NCI-H2171 treated with DMSO at 0.1 percent for 48 hours (cell line): ENCODE results near the gene PKD1.
A peak's percentile ranks its signal among the peaks of the same experiment; 100 is the strongest.

Experiments
- DNase-seq: peaks from one replicate; lab custom pipeline; 2025; lab: John Stamatoyannopoulos, UW

Gene PKD1

DNA sequence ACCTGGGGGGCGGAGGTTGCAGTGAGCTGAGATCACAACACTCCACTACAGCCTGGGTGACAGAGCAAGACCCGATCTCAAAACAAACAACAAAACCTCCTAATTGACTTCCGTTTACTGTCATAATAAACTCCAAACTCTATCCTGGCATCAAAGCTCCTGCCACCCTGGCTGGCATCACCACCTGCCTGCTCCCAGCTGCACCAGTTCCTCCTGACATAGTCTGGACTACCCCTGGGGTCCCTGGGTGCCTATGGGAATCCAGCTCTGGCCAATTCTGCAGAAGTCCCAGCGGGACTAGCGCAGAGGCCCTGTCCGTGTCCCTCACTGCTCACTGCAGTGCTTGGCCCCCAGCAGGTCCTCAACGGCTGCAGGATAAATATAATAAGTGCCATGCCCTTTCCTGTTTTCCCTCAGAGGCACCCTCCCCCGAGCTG lies 88.8 kb downstream of the PKD1 start:
- DNase-seq, result peak; percentile 2

DNA sequence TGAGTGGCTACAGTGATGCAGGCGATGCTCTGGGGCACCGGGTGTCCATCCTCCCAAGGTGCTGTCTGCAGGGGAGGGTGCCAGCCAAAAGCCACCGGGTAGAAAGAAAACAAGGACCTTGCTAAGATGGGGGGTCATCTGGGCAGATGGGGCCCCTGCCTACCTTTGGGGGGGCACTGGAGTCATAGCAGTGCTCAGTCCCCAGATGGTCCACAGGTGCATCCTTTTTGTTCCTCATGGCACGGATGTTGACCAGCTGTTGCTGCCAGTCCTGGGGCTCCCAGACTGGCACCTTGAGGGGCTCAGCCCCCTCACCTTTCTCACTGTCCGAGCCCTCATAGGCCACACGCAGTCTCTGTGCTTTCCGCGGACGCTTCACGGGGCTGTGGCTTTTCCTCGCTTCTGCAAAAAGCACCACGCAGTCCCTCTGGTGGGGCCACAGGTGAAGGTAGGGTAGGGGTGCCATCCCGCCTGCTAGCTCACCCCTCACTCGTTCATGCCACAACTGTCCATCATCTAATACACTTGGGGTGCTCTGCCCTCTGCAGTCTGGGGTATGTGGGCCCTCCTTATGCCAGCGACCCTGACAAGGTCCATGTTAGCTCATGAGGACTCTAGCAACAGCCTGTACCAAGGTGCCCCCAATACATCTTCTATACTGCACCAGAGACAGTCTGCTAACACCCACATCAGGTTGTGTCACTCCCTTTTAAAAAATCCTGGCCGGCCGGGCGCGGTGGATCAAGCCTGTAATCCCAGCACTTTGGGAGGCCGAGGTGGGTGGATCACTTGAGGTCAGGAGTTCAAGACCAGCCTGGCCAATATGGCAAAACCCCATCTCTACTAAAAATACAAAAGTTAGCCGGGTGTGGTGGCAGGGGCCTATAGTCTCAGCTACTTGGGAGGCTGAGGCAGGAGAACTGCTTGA lies 89.5 kb downstream of the PKD1 start:
- no peak for DNase-seq

DNA sequence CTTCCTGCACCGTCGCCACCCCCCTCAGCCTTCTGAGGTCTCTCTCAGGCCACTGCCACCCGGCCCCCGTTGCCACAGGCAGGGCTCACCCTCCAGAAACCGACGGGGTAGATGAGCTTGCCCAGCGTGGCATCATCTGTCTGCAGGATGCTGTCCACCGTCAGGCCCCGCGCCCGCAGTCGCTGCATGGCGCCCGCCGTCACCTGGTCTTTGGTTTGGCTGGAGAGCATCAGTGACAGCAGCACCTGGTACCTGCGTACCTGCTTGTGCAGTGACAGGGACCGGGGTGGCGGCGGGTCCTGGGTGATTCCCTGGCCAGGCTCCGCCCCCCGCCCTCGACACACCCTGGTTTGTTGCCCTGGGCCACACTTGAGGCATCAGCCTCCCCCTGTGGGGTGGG lies 91.2 kb downstream of the PKD1 start:
- no peak for DNase-seq

DNA sequence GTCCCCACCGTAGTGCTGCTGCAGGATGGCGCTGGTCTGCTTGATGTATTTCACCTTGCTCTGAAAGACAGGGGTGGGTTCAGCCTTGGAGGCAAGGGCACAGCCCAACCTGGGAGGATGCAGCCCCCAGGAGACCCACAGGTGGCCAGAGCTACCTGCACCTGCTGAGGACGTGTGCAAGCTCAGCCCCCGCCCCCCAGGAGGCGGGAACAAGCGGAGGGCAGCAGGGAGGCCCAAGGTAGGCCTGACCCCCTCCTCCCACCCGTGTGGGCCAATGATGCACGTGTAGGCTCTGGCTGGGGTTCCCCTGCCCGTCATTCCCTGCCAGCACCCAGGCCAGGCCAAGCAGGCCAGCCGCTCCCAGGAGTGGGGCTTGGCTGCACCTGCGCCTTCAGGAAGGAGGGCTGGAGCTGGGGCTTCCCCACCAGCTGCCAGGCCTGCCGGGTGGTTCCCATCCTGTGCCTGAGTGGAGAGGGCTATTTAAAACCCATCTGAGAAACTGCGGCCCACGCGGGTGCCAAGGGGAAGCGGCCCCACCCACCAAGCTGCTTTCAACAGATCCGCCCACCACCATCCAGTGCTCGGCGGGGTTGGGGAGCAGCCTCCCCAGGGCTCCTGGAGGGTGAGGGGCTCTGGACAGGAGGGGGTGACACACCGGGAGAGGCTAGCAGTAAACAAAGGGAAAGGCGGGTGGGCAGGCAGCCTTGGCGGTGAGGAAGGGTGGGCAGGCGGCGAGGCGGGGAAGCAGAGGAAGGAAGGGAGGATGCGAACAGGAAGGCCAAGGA lies 91.8 kb downstream of the PKD1 start:
- peak; percentile 41 for DNase-seq

DNA sequence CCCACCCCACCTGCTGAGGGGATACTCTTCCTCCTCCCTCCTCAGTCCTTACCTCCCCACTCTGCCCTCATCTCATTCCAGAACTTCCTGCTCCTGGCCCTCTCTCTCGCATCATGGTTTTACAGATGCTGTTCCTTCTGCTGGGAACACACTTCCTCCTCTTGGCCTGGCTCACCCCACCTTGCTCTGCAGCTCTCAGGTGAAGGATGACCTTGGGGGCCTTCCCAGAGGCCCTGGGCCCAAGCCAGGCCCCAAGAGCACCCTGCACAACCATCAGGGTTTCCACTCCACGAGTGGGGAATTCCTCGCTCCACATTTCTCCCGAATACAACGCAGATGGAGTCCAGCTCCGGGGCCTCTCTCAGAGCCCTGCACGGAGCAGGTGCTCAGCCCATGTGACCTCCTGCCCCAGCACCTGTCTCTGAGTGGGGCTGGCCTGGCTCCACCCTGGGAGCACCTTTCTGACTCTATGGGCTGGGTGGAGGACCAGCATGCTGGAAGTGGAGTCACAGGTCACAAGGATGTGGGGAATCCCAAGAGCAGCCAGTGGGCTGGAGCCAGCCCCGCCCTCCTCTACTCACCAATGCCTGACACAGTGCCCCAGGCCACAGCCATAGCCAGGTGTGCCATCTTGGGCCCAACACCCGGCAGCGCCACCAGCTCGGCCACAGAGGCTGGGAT lies 92.6 kb downstream of the PKD1 start:
- peak; percentile 34 for DNase-seq

DNA sequence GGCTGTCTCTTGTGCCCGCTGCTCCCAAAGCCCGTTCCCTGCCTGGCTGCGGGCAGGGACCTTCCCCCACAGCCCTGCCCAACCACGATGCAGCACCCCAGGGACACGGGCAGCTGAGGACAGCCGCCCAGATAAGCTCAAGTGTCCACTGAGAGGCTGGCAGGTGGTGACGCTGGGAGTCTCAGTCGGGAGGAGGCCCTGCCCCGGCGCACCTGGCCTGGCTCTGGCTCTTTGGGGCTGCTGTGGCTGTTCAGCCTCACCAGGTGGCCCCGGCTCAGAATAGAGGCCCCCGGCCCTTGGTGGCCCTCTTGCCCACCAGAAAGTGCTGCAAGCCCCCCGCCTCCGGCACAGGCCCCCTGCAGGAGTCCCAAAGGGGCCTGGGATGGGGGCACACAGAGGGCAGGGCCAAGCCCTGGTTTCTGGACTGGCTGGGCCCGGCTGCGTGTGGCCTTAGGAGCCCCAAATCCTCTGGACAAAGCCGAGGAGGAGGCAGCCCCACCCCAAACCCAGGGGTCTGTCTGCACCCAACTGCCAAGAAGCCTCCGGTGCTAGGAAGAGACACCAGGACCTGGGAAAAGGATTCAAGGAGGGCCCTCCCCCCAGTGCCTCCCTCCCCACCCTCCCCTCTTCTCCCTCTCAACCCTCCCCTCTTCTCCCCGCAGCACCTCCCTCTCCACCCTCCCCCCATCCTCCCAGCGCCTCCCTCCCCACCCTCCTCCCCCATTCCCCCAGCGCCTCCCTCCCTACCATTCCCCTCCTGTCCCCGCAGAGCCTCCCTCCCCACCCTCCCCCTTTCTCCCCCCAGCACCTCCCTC lies 93.3 kb downstream of the PKD1 start:
- peak; percentile 52 for DNase-seq

DNA sequence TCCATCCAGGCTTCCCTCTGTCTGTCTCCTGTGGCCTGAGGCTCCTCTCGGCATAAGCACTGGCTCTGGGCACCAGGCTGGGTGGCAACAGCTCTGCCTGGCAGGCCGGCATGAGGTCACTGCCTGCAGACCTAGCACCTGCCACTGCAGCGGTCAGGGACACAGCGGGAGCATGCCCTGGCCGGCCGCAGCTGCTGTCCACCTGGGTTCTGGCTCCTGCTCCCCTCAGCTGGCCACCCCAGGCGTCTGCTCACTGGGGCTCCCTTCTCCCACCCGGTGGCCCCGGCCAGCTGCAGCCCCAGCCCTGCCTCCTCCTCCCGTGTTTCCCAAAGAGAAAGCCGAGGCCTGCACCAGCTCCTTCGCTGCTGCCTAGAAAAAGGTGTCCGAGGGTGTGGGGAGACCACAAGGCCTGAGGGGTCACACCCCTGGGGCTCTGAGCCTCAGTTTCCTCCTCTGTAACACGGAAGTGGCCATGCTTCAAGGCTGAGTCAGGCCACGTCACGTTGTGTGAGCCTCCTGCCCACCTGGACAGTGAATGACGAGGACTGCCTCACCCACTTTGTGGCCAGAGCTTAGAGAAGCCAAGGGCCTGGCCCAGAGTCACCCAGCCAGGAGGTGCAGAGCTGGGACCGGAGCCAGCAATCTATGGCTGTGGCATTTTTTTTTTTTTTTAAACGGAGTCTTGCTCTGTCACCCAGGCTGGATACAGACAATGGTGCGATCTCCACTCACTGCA lies 94.7 kb downstream of the PKD1 start:
- DNase-seq, result peak; percentile 24

DNA sequence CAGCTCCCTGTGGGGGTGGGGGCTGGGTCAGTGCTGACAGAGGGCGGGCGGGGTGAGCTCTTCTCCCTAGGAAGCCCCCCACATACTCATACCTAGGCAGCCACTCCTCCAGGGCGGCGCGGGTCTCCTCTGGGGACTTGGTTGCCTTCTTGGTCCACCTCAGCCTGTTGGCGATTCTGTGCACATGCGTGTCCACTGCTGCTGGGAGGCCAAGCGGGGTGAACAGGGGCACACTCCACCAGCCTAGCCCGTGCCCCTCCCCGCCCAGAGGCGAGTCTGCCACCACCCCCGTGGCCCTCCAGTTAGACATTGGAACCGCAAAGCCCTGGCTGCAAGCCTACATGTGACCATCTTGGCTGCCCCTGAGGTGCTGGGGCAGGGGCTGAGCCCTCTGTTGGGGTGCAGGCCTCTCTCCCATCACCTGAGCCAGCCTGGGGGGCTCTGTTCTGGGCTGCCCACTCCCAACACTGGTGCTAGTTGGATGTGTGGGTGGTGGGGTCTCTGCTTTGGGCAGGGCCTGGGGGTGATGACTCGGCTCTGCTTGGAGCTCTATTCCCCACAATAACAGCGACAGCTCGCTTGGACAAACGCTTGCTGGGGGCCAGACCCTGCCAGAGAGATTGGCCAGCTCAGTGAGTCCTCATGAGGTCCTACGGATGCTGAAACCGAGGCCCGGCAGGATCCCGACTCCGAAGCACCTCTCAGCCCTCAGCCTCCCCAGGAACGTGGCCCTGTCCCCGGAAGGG lies 95.5 kb downstream of the PKD1 start:
- no peak for DNase-seq

DNA sequence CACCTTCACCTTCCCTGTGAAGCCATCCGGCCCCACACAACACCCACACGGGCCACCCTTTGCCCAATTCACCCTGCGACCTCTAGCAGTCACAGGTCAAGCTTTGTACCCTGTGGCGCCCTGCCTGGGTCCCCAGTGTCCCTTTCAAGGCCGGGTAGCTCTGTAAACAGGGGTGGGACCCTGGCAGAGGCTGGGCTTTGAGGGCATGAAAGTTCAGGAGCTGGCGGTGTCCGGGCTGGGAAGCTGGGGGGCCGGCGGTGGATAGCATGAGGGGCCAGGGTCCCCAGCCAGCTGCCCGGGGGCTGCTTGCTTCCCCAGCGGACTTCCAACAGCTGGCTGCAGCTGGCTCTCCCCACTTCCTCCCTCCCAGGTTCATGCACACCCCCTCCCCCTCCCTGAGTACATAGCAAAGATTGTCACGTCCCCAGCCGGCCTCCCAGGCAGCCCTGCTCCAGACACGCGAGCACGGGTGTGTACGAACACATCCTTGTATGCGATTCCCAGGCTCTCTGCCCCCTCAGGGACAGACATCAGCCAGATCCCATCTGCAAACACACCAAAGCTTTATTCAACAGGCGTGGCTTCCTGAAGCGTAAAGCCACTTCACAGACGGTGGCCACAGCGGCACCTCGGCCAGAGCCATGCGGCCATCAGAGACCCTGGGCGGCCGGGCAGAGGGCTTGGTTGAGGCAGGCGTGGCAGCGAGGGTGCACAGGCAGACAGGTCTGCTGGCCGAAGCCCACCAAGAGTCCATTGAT lies 96.2 kb downstream of the PKD1 start:
- DNase-seq, result no peak
